ENCODE results near the gene GNAI3. TPM values are rescaled to one million over a fixed set of nuclear protein-coding genes. Genes with fewer than 3 reads are reported as not detected.
A peak's percentile ranks its signal among the peaks of the same experiment; 100 is the strongest.

Gene GNAI3
- total RNA-seq, 2 experiments from 2014 or later: 9.4 to 9.6 TPM

DNA sequence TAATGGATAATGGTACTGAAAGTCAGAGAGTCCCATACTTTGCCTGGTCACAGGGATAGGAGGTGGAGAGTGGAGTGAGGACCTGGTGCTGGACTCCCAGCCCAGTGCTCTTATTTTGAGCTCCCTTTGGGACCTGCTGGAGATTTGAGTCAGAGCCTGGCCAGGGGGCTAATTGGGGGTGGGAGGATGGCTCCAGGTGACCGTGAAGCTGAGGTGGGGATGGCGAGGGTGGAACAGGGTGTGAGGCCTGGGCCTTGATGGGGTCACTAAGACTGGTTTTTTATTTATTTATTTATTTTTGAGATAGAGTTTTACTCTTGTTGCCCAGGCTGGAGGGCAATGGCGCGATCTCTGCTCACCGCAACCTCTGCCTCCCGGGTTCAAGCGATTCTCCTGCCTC, 89.0 kb downstream of the GNAI3 start:
- no peaks in the 10 kb centered on the region for H3K36me3 Mint-ChIP-seq (ENCODE audit: low read depth)
- ChIA-PET CTCF (interaction anchor here (1.2 to 7.3 kb wide), 5 partner anchors 12 to 347 kb away, joined by 3 to 149 read pairs (median 101); partner anchors contain the start of gene AHCYL1), POLR2A (interaction anchor here (2.1 to 4.9 kb wide), 2 partner anchors 89 to 347 kb away, joined by 7 to 29 read pairs; partner anchors contain the start of genes AHCYL1 and GNAI3)
- no peak overlapping the region for H3K27ac Mint-ChIP-seq
- H3K9me3 Mint-ChIP-seq: no peaks in the 10 kb centered on the region
- H3K4me3 Mint-ChIP-seq: no peak overlapping the region
- peaks cover 21% of the 10 kb centered on the region for H3K4me1 Mint-ChIP-seq
- DNase-seq: no peak
- peaks cover 3% of the 10 kb centered on the region for H3K27me3 Mint-ChIP-seq

GRCh38 chr1:109639063-109639840, 90.8 kb downstream of the GNAI3 start:
- Mint-ChIP-seq H3K27me3 (peaks cover 3% of the 10 kb centered on the region), H3K9me3 (no peaks in the 10 kb centered on the region), H3K4me3 (no peak overlapping the region), H3K36me3 (ENCODE audit: low read depth) (no peaks in the 10 kb centered on the region), H3K27ac (no peak overlapping the region), H3K4me1 (peaks cover 34% of the 10 kb centered on the region)
- DNase-seq: no peak
- CTCF ChIA-PET: interaction anchor here (0.7 to 7.3 kb wide), 34 partner anchors 9 to 1469 kb away, joined by 3 to 149 read pairs (median 6); partner anchors contain the start of genes AHCYL1, AMPD2, GNAI3 and GNAT2
- POLR2A ChIA-PET: interaction anchor here (0.8 to 3.1 kb wide), 7 partner anchors 15 to 345 kb away, joined by 4 to 30 read pairs (median 10); partner anchors contain the start of genes AHCYL1, AMPD2, CYB561D1 and GNAI3

DNA sequence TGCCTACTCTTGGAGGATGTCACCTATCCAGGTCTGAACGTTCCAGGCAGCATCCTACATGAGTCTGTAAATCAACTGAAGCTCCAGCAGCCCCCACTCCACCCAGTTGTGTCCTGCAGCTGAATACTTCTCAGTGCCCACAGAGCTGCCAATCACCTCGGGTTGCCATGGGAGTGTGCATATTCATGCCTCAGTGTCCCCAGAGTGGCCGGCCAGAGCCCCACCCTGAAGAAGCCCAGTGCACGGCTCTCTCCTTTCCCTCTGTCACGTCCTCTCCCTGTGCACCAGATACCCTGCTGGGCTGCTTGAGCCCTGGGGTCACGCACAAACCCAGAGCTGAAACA, 91.4 kb downstream of the GNAI3 start:
- Mint-ChIP-seq H3K9me3 (no peaks in the 10 kb centered on the region), H3K4me3 (no peak overlapping the region), H3K27ac (no peak overlapping the region), H3K4me1 (peaks cover 28% of the 10 kb centered on the region), H3K36me3 (ENCODE audit: low read depth) (no peaks in the 10 kb centered on the region), H3K27me3 (peaks cover 3% of the 10 kb centered on the region)
- no peak for DNase-seq
- ChIA-PET POLR2A (interaction anchor here (0.6 to 3.1 kb wide), 7 partner anchors 16 to 145 kb away, joined by 3 to 30 read pairs (median 10); partner anchors contain the start of genes AMPD2, CYB561D1, GNAI3 and GNAT2), CTCF (interaction anchor here (0.6 to 7.3 kb wide), 64 partner anchors 10 to 1469 kb away, joined by 3 to 149 read pairs (median 4); partner anchors contain the start of genes AHCYL1, AMPD2, GNAI3 and GNAT2)

DNA sequence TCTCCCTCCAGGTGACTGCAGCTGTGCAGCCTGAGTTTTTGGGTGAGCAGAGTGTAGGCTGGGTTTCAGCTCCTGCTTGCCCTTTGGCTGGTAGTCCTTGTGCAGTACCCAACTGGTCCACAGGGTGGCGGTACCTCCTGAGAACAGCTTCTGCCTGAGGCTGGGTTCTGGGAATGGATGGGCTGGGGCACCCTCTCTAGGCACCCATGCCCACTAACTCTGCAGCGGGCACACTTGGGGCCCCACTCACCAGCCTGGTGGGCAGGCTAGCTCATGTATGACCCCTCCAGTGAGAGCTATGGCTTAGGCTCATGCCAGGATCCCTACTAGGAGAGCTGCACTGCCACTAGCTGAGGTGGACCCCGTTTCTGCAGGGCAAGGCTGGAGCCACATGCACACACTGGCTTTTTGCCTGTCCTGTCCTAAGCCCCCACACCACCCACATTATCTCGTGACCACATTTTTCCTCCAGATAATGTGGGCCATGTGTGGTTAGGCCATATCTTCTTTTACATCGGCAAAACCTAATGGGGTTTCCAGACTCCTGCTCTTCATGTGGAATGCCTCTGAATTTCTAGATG, 92.0 kb downstream of the GNAI3 start:
- H3K27me3 Mint-ChIP-seq: peaks cover 3% of the 10 kb centered on the region
- CTCF ChIA-PET: interaction anchor here (0.6 to 7.3 kb wide), 68 partner anchors 10 to 1468 kb away, joined by 3 to 149 read pairs (median 4); partner anchors contain the start of genes AHCYL1, AMPD2, GNAI3 and GNAT2
- H3K27ac Mint-ChIP-seq: no peak overlapping the region
- H3K4me1 Mint-ChIP-seq: peaks cover 23% of the 10 kb centered on the region
- no peaks in the 10 kb centered on the region for H3K36me3 Mint-ChIP-seq (ENCODE audit: low read depth)
- H3K4me3 Mint-ChIP-seq: no peak overlapping the region
- peak; percentile 90 for DNase-seq
- H3K9me3 Mint-ChIP-seq: no peaks in the 10 kb centered on the region
- POLR2A ChIA-PET: interaction anchor here (0.6 to 3.1 kb wide), 7 partner anchors 16 to 146 kb away, joined by 3 to 30 read pairs (median 10); partner anchors contain the start of genes AMPD2, CYB561D1, GNAI3 and GNAT2

- H3K36me3 Mint-ChIP-seq (ENCODE audit: low read depth): no peaks in the 10 kb centered on the region
- H3K9me3 Mint-ChIP-seq: no peaks in the 10 kb centered on the region
- DNase-seq: no peak
- ChIA-PET CTCF (interaction anchor here (0.6 to 7.3 kb wide), 35 partner anchors 9 to 412 kb away, joined by 3 to 149 read pairs (median 7); partner anchors contain the start of genes AHCYL1, GNAI3, GPR61 and GSTM4), POLR2A (interaction anchor here (1.6 to 3.1 kb wide), 5 partner anchors 21 to 147 kb away, joined by 6 to 30 read pairs (median 12); partner anchors contain the start of genes AMPD2, CYB561D1, GNAI3 and GNAT2)
- H3K4me3 Mint-ChIP-seq: no peak overlapping the region
- peaks cover 3% of the 10 kb centered on the region for H3K27me3 Mint-ChIP-seq
- H3K27ac Mint-ChIP-seq: no peak overlapping the region
- peaks cover 18% of the 10 kb centered on the region for H3K4me1 Mint-ChIP-seq
Measured at GRCh38 chr1:109641078-109641740, 92.8 kb downstream of the GNAI3 start.

- Mint-ChIP-seq H3K4me3 (no peak overlapping the region), H3K27ac (no peak overlapping the region), H3K4me1 (peaks cover 18% of the 10 kb centered on the region), H3K9me3 (no peaks in the 10 kb centered on the region), H3K27me3 (peaks cover 3% of the 10 kb centered on the region), H3K36me3 (ENCODE audit: low read depth) (no peaks in the 10 kb centered on the region)
- CTCF ChIA-PET: interaction anchor here (1.5 to 7.3 kb wide), 11 partner anchors 9 to 342 kb away, joined by 3 to 149 read pairs (median 24); partner anchors contain the start of genes AHCYL1, GPR61 and GSTM4
- DNase-seq: no peak
- POLR2A ChIA-PET: interaction anchor here (2.5 kb wide), 1 partner anchor 96 kb away, joined by 22 read pairs; no protein-coding TSS in a partner anchor
Measured at GRCh38 chr1:109641861-109642260, 93.4 kb downstream of the GNAI3 start.

GRCh38 chr1:109642626-109643025, 94.2 kb downstream of the GNAI3 start:
- POLR2A ChIA-PET: no interaction called here

GRCh38 chr1:109643385-109644230, 95.2 kb downstream of the GNAI3 start:
- Mint-ChIP-seq H3K4me1 (peaks cover 18% of the 10 kb centered on the region), H3K36me3 (ENCODE audit: low read depth) (no peaks in the 10 kb centered on the region), H3K27me3 (peaks cover 7% of the 10 kb centered on the region), H3K27ac (no peak overlapping the region), H3K9me3 (no peaks in the 10 kb centered on the region), H3K4me3 (no peak overlapping the region)
- CTCF ChIA-PET: interaction anchor here (0.7 to 2.7 kb wide), 13 partner anchors 8 to 993 kb away, joined by 3 to 31 read pairs (median 3); partner anchors contain the start of gene AHCYL1
- peak; percentile 88 for DNase-seq
- POLR2A ChIA-PET: no interaction called here

More at GRCh38 chr1:109642626-109643025, 94.2 kb downstream of the GNAI3 start:
- CTCF ChIA-PET: interaction anchor here (0.9 to 2.7 kb wide), 9 partner anchors 9 to 342 kb away, joined by 3 to 31 read pairs (median 5); partner anchors contain the start of gene AHCYL1
- no peak overlapping the region for H3K27ac Mint-ChIP-seq
- H3K36me3 Mint-ChIP-seq (ENCODE audit: low read depth): no peaks in the 10 kb centered on the region
- peaks cover 18% of the 10 kb centered on the region for H3K4me1 Mint-ChIP-seq
- DNase-seq: no peak
- H3K27me3 Mint-ChIP-seq: peaks cover 5% of the 10 kb centered on the region
- H3K9me3 Mint-ChIP-seq: no peaks in the 10 kb centered on the region
- no peak overlapping the region for H3K4me3 Mint-ChIP-seq

DNA sequence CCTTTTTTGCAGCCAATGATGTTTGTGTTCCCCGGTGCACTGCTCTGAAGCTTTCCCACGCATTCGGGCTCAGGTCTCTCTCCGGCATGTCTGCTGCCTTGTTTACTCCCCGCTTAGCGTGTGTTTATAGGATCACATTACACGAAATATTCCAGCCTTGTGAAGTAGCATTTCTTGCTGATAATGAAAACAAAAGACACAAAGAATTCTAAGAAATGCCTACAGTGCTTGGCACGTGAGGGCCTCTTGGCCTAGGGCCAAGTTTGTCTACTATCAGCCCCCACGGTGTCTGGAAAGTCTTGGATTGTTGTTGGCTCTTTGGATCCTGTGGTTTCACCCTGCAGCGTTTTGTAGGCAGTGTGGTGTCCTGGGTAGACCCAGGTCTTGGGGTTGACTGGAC, 96.3 kb downstream of the GNAI3 start:
- Mint-ChIP-seq H3K4me1 (peaks cover 25% of the 10 kb centered on the region), H3K27ac (no peak overlapping the region), H3K4me3 (no peak overlapping the region), H3K27me3 (peaks cover 12% of the 10 kb centered on the region), H3K9me3 (no peaks in the 10 kb centered on the region), H3K36me3 (ENCODE audit: low read depth) (no peaks in the 10 kb centered on the region)
- ChIA-PET POLR2A (interaction anchor here (1.7 kb wide), 1 partner anchor 96 kb away, joined by 6 read pairs; the partner anchor contains the start of gene GNAI3), CTCF (interaction anchor here (0.7 to 2.7 kb wide), 8 partner anchors 16 to 994 kb away, joined by 3 to 31 read pairs (median 4); partner anchors contain the start of gene AHCYL1)
- DNase-seq: no peak

GRCh38 chr1:109649491-109649914, 101.1 kb downstream of the GNAI3 start:
- H3K4me3 Mint-ChIP-seq: no peak overlapping the region
- H3K27ac Mint-ChIP-seq: no peak overlapping the region
- DNase-seq: no peak
- H3K4me1 Mint-ChIP-seq: peaks cover 9% of the 10 kb centered on the region
- no peaks in the 10 kb centered on the region for H3K36me3 Mint-ChIP-seq (ENCODE audit: low read depth)
- peaks cover 46% of the 10 kb centered on the region for H3K27me3 Mint-ChIP-seq
- CTCF ChIA-PET: interaction anchor here (1.1 to 5.9 kb wide), 6 partner anchors 9 to 397 kb away, joined by 3 to 61 read pairs (median 12); partner anchors contain the start of gene AHCYL1
- POLR2A ChIA-PET: interaction anchor here (1.5 to 1.7 kb wide), 2 partner anchors 101 to 103 kb away, joined by 3 to 4 read pairs; partner anchors contain the start of gene GNAI3
- no peaks in the 10 kb centered on the region for H3K9me3 Mint-ChIP-seq

GRCh38 chr1:109650609-109651008, 102.2 kb downstream of the GNAI3 start:
- no peak for DNase-seq
- Mint-ChIP-seq H3K27me3 (peaks cover 53% of the 10 kb centered on the region), H3K27ac (no peak overlapping the region), H3K36me3 (ENCODE audit: low read depth) (no peaks in the 10 kb centered on the region), H3K4me3 (no peak overlapping the region), H3K4me1 (peaks cover 18% of the 10 kb centered on the region), H3K9me3 (no peaks in the 10 kb centered on the region)
- POLR2A ChIA-PET: interaction anchor here (1.2 to 1.7 kb wide), 3 partner anchors 33 to 104 kb away, joined by 3 to 4 read pairs (median 3); partner anchors contain the start of gene GNAI3
- CTCF ChIA-PET: interaction anchor here (0.9 to 5.9 kb wide), 8 partner anchors 8 to 395 kb away, joined by 3 to 61 read pairs (median 10); partner anchors contain the start of gene AHCYL1

All from activated CD4-positive, alpha-beta memory T cell treated with anti-CD3 and anti-CD28 coated beads, Interleukin-2, amount 10 ng/mL, durations not matched to agents 7 days and 5 days (primary cell).